CD4-positive, alpha-beta T cell treated with Interferon alpha-2 for 1 hour (primary cell): ENCODE data around the gene RASSF6.
"Not testable (repeated sequence)": the region's sequence is repeated elsewhere in the genome, so short reads cannot be mapped to it uniquely, and the experiment has no call there.

ENCODE experiments used
- DNase-seq, 2 donors: peaks; one replicate each; pipeline ENCODE4 v3.0.0-alpha.2; 2020 to 2022

Gene RASSF6

GRCh38 chr4:73620115-73620792 is at the start of gene RASSF6:
Gene RASSF6 (minus strand): TSS chr4:73620436. CDS start chr4:73611795, 8,641 bp downstream.
- DNase-seq = peak in 1 of 2 donors; percentile 7

- DNase-seq = no peak
Observed at GRCh38 chr4:73669410-73670183, 49.4 kb upstream of the RASSF6 start.

GRCh38 chr4:73668782-73669201 is 48.6 kb upstream of the RASSF6 start:
- DNase-seq = no peak

GRCh38 chr4:73665924-73666323 is 45.7 kb upstream of the RASSF6 start:
- not testable (repeated sequence) for DNase-seq

GRCh38 chr4:73664470-73664869 is 44.2 kb upstream of the RASSF6 start:
- DNase-seq = no peak

GRCh38 chr4:73663576-73663975 is 43.3 kb upstream of the RASSF6 start:
- DNase-seq = no peak

- DNase-seq = no peak
Observed at GRCh38 chr4:73662709-73663546, 42.7 kb upstream of the RASSF6 start.

- no peak for DNase-seq
Observed at GRCh38 chr4:73661646-73662119, 41.4 kb upstream of the RASSF6 start.

- DNase-seq = no peak
Observed at GRCh38 chr4:73660808-73661207, 40.6 kb upstream of the RASSF6 start.

- DNase-seq = peak in 1 of 2 donors; percentile 22
Observed at GRCh38 chr4:73653695-73654106, 33.5 kb upstream of the RASSF6 start.

- DNase-seq = no peak
Observed at GRCh38 chr4:73650250-73650649, 30.0 kb upstream of the RASSF6 start.

GRCh38 chr4:73648478-73648877 is 28.2 kb upstream of the RASSF6 start:
- no peak for DNase-seq

GRCh38 chr4:73646117-73646516 is 25.9 kb upstream of the RASSF6 start:
- DNase-seq = no peak

GRCh38 chr4:73631565-73632226 is 11.5 kb upstream of the RASSF6 start:
- no peak for DNase-seq

GRCh38 chr4:73628834-73629233 is 8.6 kb upstream of the RASSF6 start:
- DNase-seq = not testable (repeated sequence)

- DNase-seq = no peak
Observed at GRCh38 chr4:73621357-73621756, 1.1 kb upstream of the RASSF6 start.

GRCh38 chr4:73619346-73619745 is 890 bp downstream of the RASSF6 start:
- no peak for DNase-seq

GRCh38 chr4:73617256-73617655 is 3.0 kb downstream of the RASSF6 start:
- no peak for DNase-seq

- no peak for DNase-seq
Observed at GRCh38 chr4:73615613-73616012, 4.6 kb downstream of the RASSF6 start.

GRCh38 chr4:73614311-73614867 is 5.8 kb downstream of the RASSF6 start:
- DNase-seq = no peak

- DNase-seq = no peak
Observed at GRCh38 chr4:73613130-73613529, 7.1 kb downstream of the RASSF6 start.

GRCh38 chr4:73612032-73612431 is 8.2 kb downstream of the RASSF6 start:
- DNase-seq = no peak
